ENCODE data around the gene NOTCH3.

NOTCH3 gene

GRCh38 chr19:15196360-15197005, 4.3 kb downstream of the NOTCH3 start:
- DNase-seq (ENCODE audit: low read depth): no peak

GRCh38 chr19:15195371-15196334, 5.1 kb downstream of the NOTCH3 start:
- peak; percentile 89 for DNase-seq (ENCODE audit: low read depth)

GRCh38 chr19:15194938-15195337, 5.9 kb downstream of the NOTCH3 start:
- DNase-seq (ENCODE audit: low read depth): peak; percentile 69

- no peak for DNase-seq (ENCODE audit: low read depth)
Measured at GRCh38 chr19:15191982-15192381, 8.8 kb downstream of the NOTCH3 start.

- DNase-seq (ENCODE audit: low read depth): no peak
Measured at GRCh38 chr19:15191514-15191913, 9.3 kb downstream of the NOTCH3 start.

- DNase-seq (ENCODE audit: low read depth): no peak
Measured at GRCh38 chr19:15188851-15189250, 11.9 kb downstream of the NOTCH3 start.

GRCh38 chr19:15187026-15188007, 13.5 kb downstream of the NOTCH3 start:
- DNase-seq (ENCODE audit: low read depth): peak; percentile 68

- no peak for DNase-seq (ENCODE audit: low read depth)
Measured at GRCh38 chr19:15185188-15185587, 15.6 kb downstream of the NOTCH3 start.

- no peak for DNase-seq (ENCODE audit: low read depth)
Measured at GRCh38 chr19:15184776-15185175, 16.0 kb downstream of the NOTCH3 start.

GRCh38 chr19:15181394-15181793, 19.4 kb downstream of the NOTCH3 start:
- DNase-seq (ENCODE audit: low read depth): no peak

- no peak for DNase-seq (ENCODE audit: low read depth)
Measured at GRCh38 chr19:15180451-15181390, 20.1 kb downstream of the NOTCH3 start.

GRCh38 chr19:15178629-15179308, 22.0 kb downstream of the NOTCH3 start:
- DNase-seq (ENCODE audit: low read depth): no peak

GRCh38 chr19:15177269-15178116, 23.3 kb downstream of the NOTCH3 start:
- peak; percentile 83 for DNase-seq (ENCODE audit: low read depth)

GRCh38 chr19:15175609-15176008, 25.2 kb downstream of the NOTCH3 start:
- DNase-seq (ENCODE audit: low read depth): no peak

- no peak for DNase-seq (ENCODE audit: low read depth)
Measured at GRCh38 chr19:15173746-15174404, 26.9 kb downstream of the NOTCH3 start.

- DNase-seq (ENCODE audit: low read depth): no peak
Measured at GRCh38 chr19:15170345-15170744, 30.4 kb downstream of the NOTCH3 start.

GRCh38 chr19:15169541-15170285, 31.1 kb downstream of the NOTCH3 start:
- no peak for DNase-seq (ENCODE audit: low read depth)

GRCh38 chr19:15166700-15167099, 34.1 kb downstream of the NOTCH3 start:
- DNase-seq (ENCODE audit: low read depth): peak; percentile 40

Data from EH (cell line).